OCI-LY7 (cell line): ENCODE measurements around the gene SLC35E1. TPM values are rescaled to one million over a fixed set of nuclear protein-coding genes. Genes with fewer than 3 reads are reported as not detected.

Source experiments
- BruUV-seq: library from RNA; stranded (reverse); fragments of 400-500 nt; replicated peaks from 2 replicates; lab custom pipeline; 2021; lab: Mats Ljungman, UMichigan
- CTCF ChIA-PET: fragments of 300-600 bp; sonication (Branson Sonifier 250); formaldehyde crosslinking; loops from one replicate; lab custom pipeline; 2022; ENCODE audit warnings: antibody characterized with exemption; ENCODE audit not compliant: unreplicated experiment; lab: Charles Lee
- POLR2A ChIA-PET: fragments of 300-600 bp; sonication (Branson Sonifier 250); formaldehyde crosslinking; loops from one replicate; lab custom pipeline; 2022; ENCODE audit warnings: antibody characterized with exemption; lab: Charles Lee
- DNase-seq: peaks from one replicate; pipeline ENCODE4 v3.0.0-alpha.2; 2015; ENCODE audit warnings: low spot score
- H2AFZ ChIP-seq: fragments of 200-600 bp; sonication (generic), shearing (Covaris generic); 2 replicates; pipeline ENCODE4 v1.6.1; 2014; ENCODE audit warnings: mild to moderate bottlenecking, antibody characterized with exemption, low read length, moderate library complexity
- H3K27ac ChIP-seq: fragments of 200-600 bp; sonication (generic); 2 replicates; pipeline ENCODE4 v1.5.1; 2014; ENCODE audit warnings: mixed run types, low read depth, mild to moderate bottlenecking, moderate library complexity, low read length, inconsistent platforms; ENCODE audit not compliant: poor library complexity, severe bottlenecking
- H3K36me3 ChIP-seq: fragments of 200-600 bp; sonication (generic); 2 replicates; pipeline ENCODE4 v1.6.1; 2014; ENCODE audit warnings: mild to moderate bottlenecking, antibody characterized with exemption, low read length, moderate library complexity, mixed read lengths; ENCODE audit not compliant: insufficient read depth
- H3K4me1 ChIP-seq: fragments of 200-600 bp; sonication (generic); 2 replicates; pipeline ENCODE4 v1.5.1; 2014; ENCODE audit warnings: mild to moderate bottlenecking, low read length; ENCODE audit not compliant: insufficient read depth, poor library complexity, severe bottlenecking
- H3K4me2 ChIP-seq: fragments of 200-600 bp; sonication (generic); 2 replicates; pipeline ENCODE4 v1.6.1; 2014; ENCODE audit warnings: mild to moderate bottlenecking, low read length
- H3K4me3 ChIP-seq: fragments of 200-600 bp; sonication (generic); 2 replicates; pipeline ENCODE4 v1.5.1; 2014; ENCODE audit warnings: mild to moderate bottlenecking, low read depth, low read length; ENCODE audit not compliant: poor library complexity, severe bottlenecking
- H3K79me2 ChIP-seq: fragments of 200-600 bp; sonication (generic); 2 replicates; pipeline ENCODE4 v1.6.1; 2016; ENCODE audit warnings: low read depth, mild to moderate bottlenecking, low read length, moderate library complexity, mixed read lengths; ENCODE audit not compliant: insufficient read depth
- H3K9me2 ChIP-seq: fragments of 200-600 bp; sonication (generic); 2 replicates; pipeline ENCODE4 v1.6.1; 2016; ENCODE audit warnings: mild to moderate bottlenecking, low read length, mixed read lengths; ENCODE audit not compliant: insufficient read depth
- H3K9me3 ChIP-seq: fragments of 200-600 bp; sonication (generic); 2 replicates; pipeline ENCODE4 v1.6.1; 2014; ENCODE audit warnings: mild to moderate bottlenecking, mixed run types, low read length, mixed read lengths
- H4K20me1 ChIP-seq: fragments of 200-600 bp; sonication (generic); 2 replicates; pipeline ENCODE4 v1.6.1; 2014; ENCODE audit warnings: mild to moderate bottlenecking, antibody characterized with exemption, low read length, moderate library complexity, mixed read lengths; ENCODE audit not compliant: insufficient read depth
- EZH2phosphoT487 ChIP-seq: fragments of 200-600 bp; sonication (generic); IDR thresholded peaks from 2 replicates; pipeline ENCODE4 v1.6.1; 2018; ENCODE audit warnings: low read depth, borderline replicate concordance, mild to moderate bottlenecking, mixed run types, antibody characterized with exemption, low read length, moderate library complexity, mixed read lengths
- intact Hi-C: fragments of 100-400 bp; cut with micrococcal nuclease; formaldehyde crosslinking; loops from one replicate; pipeline ENCODE4 v1.10.0; 2022; ENCODE audit not compliant: unreplicated experiment
- total RNA-seq, 2 experiments: library from RNA; depleted of rRNA in 1 of 2; stranded (reverse); fragments of >200 nt in 1 of 2; shearing (Covaris generic) in 1 of 2; gene quantifications; 2 replicates each; pipeline ENCODE4 v1.2.3, GENCODE V29; 2014 to 2022
- TF ChIP-seq, protein P1 (sequence below): fragments of 200-600 bp; sonication (generic); conservative IDR thresholded peaks from 2 replicates; pipeline ENCODE4 v1.5.1; 2014; ENCODE audit warnings: mild to moderate bottlenecking, antibody characterized with exemption, low read length, moderate library complexity, mixed read lengths

The SLC35E1 gene
- total RNA-seq, 2 experiments from 2014 or later, result 21.1 to 41.2 TPM

DNA sequence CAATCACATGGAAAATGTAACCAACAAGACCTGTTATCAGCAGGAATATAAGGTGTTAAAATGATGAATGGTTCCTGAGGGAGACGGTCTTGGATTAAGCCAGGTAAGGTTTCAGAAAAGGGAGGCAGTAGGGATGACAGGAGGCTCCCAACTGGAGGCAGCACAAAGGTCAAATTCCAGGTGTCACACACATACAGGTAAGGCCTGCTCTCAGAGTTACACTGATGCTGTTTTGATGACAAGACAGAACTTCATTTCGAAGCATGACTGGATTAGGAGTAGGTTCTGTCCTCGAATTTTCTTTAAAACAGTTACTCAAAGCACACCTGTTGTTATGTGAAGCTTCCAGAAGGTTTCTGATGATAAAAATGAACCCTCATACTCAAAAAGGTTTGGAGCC, 48.4 kb upstream of the SLC35E1 start:
- Histone ChIP-seq H2AFZ (no peak overlapping the region), H3K9me3 (no peaks in the 10 kb centered on the region), H3K27ac (no peak overlapping the region), H3K4me3 (no peak overlapping the region), H3K4me1 (peaks cover 80% of the 10 kb centered on the region), H4K20me1 (peaks cover 78% of the 10 kb centered on the region), H3K36me3 (peaks cover 53% of the 10 kb centered on the region; the same call in 1 of the 2 replicates), H3K79me2 (peaks cover 100% of the 10 kb centered on the region), H3K4me2 (no peak overlapping the region), H3K9me2 (no peaks in the 10 kb centered on the region)
- intact Hi-C loops, result no loop called here
- no TSS peak for BruUV-seq
- POLR2A ChIA-PET, result no interaction called here
- CTCF ChIA-PET, result no interaction called here
- DNase-seq, result no peak
- TF ChIP-seq, protein P1, sequence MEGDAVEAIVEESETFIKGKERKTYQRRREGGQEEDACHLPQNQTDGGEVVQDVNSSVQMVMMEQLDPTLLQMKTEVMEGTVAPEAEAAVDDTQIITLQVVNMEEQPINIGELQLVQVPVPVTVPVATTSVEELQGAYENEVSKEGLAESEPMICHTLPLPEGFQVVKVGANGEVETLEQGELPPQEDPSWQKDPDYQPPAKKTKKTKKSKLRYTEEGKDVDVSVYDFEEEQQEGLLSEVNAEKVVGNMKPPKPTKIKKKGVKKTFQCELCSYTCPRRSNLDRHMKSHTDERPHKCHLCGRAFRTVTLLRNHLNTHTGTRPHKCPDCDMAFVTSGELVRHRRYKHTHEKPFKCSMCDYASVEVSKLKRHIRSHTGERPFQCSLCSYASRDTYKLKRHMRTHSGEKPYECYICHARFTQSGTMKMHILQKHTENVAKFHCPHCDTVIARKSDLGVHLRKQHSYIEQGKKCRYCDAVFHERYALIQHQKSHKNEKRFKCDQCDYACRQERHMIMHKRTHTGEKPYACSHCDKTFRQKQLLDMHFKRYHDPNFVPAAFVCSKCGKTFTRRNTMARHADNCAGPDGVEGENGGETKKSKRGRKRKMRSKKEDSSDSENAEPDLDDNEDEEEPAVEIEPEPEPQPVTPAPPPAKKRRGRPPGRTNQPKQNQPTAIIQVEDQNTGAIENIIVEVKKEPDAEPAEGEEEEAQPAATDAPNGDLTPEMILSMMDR, result no peak
- no peak for TF ChIP-seq EZH2phosphoT487

- Histone ChIP-seq H3K4me3 (no peak overlapping the region), H3K9me2 (no peaks in the 10 kb centered on the region), H4K20me1 (peaks cover 75% of the 10 kb centered on the region), H3K9me3 (no peaks in the 10 kb centered on the region), H2AFZ (no peak overlapping the region), H3K4me1 (peaks cover 77% of the 10 kb centered on the region), H3K4me2 (peak overlapping the region; percentile 65; the same call in 1 of the 2 replicates), H3K27ac (no peak overlapping the region), H3K79me2 (peaks cover 100% of the 10 kb centered on the region), H3K36me3 (peaks cover 47% of the 10 kb centered on the region; the same call in 1 of the 2 replicates)
- ChIA-PET CTCF (no interaction called here), POLR2A (no interaction called here)
- intact Hi-C loops, result no loop called here
- TF ChIP-seq, protein P1, result no peak
- TF ChIP-seq EZH2phosphoT487, result no peak
- no TSS peak for BruUV-seq
- DNase-seq, result no peak
Observed at GRCh38 chr19:16620018-16620417, 47.8 kb upstream of the SLC35E1 start.

GRCh38 chr19:16619457-16619856, 47.2 kb upstream of the SLC35E1 start:
- Histone ChIP-seq H2AFZ (no peak overlapping the region), H3K9me3 (no peaks in the 10 kb centered on the region), H3K4me1 (peaks cover 75% of the 10 kb centered on the region), H3K4me3 (no peak overlapping the region), H3K36me3 (peaks cover 46% of the 10 kb centered on the region; the same call in 1 of the 2 replicates), H3K9me2 (no peaks in the 10 kb centered on the region), H4K20me1 (peaks cover 72% of the 10 kb centered on the region), H3K27ac (peak overlapping the region; percentile 54), H3K79me2 (peaks cover 100% of the 10 kb centered on the region), H3K4me2 (peak overlapping the region; percentile 65)
- intact Hi-C loops, result loop anchor here (2.0 kb wide), 1 partner anchor 31 kb away; no protein-coding TSS in a partner anchor
- ChIA-PET CTCF (no interaction called here), POLR2A (interaction anchor here (1.3 to 2.9 kb wide), 2 partner anchors 10 to 32 kb away, joined by 3 to 18 read pairs; no protein-coding TSS in a partner anchor)
- TF ChIP-seq EZH2phosphoT487, result no peak
- TF ChIP-seq, protein P1, result no peak
- BruUV-seq, result no TSS peak
- no peak for DNase-seq
